Mammary epithelial cell (primary cell): ENCODE results near the gene POFUT1.

Experiments
- EZH2 ChIP-seq: IDR thresholded peaks from 2 replicates; pipeline ENCODE4 v1.6.1; 2012; ENCODE audit warnings: low read length, inconsistent platforms, borderline replicate concordance
- TF ChIP-seq, protein P1 (sequence below), 2 donors: IDR thresholded peaks in 1 of 2; conservative IDR thresholded peaks in 1 of 2; 2 replicates each; pipeline ENCODE4 v1.5.1; 2011 to 2012; ENCODE audit warnings: inconsistent platforms in 2 of 2, low read length in 2 of 2, mild to moderate bottlenecking in 2 of 2, control low read depth in 1 of 2, low read depth in 1 of 2; ENCODE audit not compliant: insufficient read depth in 1 of 2; ENCODE audit errors: extremely low read depth in 1 of 2

DNA sequence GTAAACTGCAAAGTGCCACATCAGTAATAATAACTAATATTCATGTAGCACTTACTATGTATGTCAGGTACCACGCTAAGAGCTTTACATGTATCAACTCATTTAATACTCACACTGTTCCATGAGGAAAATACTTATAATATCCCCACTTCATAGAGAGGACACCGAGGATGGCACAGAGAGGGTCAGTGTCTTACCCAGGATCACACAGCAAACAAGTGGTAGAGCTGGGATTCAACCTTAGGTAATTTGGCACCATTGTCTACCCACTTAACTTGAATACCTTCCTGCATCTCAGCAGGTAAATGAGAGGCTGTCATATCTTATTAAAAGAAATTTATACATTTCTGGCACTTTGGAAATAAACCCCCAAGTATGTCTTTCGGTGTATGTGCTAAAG, 8.0 kb downstream of the POFUT1 start:
- TF ChIP-seq, protein P1, sequence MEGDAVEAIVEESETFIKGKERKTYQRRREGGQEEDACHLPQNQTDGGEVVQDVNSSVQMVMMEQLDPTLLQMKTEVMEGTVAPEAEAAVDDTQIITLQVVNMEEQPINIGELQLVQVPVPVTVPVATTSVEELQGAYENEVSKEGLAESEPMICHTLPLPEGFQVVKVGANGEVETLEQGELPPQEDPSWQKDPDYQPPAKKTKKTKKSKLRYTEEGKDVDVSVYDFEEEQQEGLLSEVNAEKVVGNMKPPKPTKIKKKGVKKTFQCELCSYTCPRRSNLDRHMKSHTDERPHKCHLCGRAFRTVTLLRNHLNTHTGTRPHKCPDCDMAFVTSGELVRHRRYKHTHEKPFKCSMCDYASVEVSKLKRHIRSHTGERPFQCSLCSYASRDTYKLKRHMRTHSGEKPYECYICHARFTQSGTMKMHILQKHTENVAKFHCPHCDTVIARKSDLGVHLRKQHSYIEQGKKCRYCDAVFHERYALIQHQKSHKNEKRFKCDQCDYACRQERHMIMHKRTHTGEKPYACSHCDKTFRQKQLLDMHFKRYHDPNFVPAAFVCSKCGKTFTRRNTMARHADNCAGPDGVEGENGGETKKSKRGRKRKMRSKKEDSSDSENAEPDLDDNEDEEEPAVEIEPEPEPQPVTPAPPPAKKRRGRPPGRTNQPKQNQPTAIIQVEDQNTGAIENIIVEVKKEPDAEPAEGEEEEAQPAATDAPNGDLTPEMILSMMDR (conservative IDR thresholded peaks at IDR 0.05 in 1 of 2, IDR thresholded peaks at IDR 0.05 in 1 of 2; ENCODE audit: extremely low read depth in 1 of 2, insufficient read depth in 1 of 2, low read depth in 1 of 2, low read length in 2 of 2) = no peak
- no peak for TF ChIP-seq EZH2
